GM08714 (cell line): Measurements from ENCODE around the gene ADCY7.

ENCODE experiments used
- H3K4me3 ChIP-seq: fragments of 200-500 bp; sonication (Bioruptor generic); 2 replicates; pipeline ENCODE4 v1.5.1; 2014; ENCODE audit warnings: mild to moderate bottlenecking, low read length, inconsistent platforms
- ZNF274 ChIP-seq: IDR thresholded peaks from 2 replicates; pipeline ENCODE4 v1.6.1; 2012; ENCODE audit warnings: mild to moderate bottlenecking, low read depth, low read length

ADCY7 gene

DNA sequence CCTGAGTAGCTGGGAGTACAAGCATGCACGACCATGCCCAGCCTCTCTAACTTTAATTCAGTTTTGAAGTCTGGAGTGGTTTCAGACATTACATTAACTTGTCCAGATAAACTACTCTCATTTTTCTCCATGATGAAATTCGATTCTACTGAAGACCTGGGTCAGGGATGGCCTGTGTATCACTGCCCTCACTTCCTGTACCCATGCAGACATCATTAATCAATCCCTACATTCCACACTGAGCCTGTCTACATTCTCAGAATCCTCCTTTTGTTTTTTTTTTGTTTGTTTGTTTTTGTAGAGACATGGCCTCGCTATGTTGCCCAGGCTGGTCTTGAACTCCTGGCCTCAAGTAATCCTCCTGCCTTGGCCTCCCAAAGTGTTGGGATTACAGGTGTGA lies 22.6 kb downstream of the ADCY7 start:
- no peak overlapping the region for H3K4me3 ChIP-seq
- TF ChIP-seq ZNF274: no peak

- no peak overlapping the region for H3K4me3 ChIP-seq
- TF ChIP-seq ZNF274: no peak
Measured at GRCh38 chr16:50289950-50290764, 23.8 kb downstream of the ADCY7 start.

- TF ChIP-seq ZNF274: no peak
Measured at GRCh38 chr16:50290856-50291255, 24.5 kb downstream of the ADCY7 start.

GRCh38 chr16:50291719-50292565 lies 25.6 kb downstream of the ADCY7 start:
- no peak overlapping the region for H3K4me3 ChIP-seq
- no peak for TF ChIP-seq ZNF274

More at GRCh38 chr16:50290856-50291255, 24.5 kb downstream of the ADCY7 start:
- H3K4me3 ChIP-seq: no peak overlapping the region

GRCh38 chr16:50292566-50292948 lies 26.2 kb downstream of the ADCY7 start:
- TF ChIP-seq ZNF274: no peak
- no peak overlapping the region for H3K4me3 ChIP-seq

GRCh38 chr16:50293041-50293783 lies 26.9 kb downstream of the ADCY7 start:
- no peak for TF ChIP-seq ZNF274
- no peak overlapping the region for H3K4me3 ChIP-seq

DNA sequence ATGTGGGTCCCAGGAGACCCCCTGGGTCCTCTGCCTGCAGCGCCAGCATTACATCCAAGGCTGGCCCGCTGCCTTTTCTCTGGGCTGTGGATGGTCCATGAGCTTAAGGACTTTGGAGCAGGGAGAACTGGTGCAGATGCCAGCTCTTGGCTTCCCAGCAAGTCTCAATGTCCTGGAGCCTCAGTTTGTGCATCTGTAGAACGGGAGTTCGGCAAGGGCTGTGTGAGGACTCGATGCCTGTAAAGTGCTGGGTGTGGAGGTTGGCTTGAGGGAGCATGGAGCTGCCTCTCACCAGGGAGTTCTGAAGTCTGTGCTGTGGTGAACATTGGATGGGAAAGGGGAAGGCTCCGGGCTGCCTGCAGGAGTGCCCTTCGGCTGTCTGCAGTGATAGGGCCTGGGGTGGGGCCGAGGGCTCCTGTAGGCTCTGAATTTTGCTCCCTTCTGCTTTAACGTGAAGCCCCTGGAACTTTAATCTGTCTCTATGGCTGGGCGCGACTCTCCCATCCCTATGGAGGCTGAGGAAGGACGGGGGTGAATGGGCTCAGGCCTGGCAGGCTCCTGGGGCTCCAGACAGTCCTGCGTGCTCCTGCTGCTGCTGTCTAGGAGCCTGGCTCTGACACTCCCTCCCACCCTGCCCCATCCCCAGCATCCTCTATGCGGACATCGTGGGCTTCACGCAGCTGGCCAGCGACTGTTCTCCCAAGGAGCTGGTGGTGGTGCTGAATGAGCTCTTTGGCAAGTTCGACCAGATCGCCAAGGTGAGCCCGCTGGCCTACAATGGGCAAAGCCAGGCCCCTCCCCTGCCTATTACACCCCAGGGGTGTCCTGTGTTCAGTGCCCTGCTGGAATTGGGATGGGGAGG lies 27.9 kb downstream of the ADCY7 start:
- no peak for TF ChIP-seq ZNF274
- H3K4me3 ChIP-seq: no peak overlapping the region

DNA sequence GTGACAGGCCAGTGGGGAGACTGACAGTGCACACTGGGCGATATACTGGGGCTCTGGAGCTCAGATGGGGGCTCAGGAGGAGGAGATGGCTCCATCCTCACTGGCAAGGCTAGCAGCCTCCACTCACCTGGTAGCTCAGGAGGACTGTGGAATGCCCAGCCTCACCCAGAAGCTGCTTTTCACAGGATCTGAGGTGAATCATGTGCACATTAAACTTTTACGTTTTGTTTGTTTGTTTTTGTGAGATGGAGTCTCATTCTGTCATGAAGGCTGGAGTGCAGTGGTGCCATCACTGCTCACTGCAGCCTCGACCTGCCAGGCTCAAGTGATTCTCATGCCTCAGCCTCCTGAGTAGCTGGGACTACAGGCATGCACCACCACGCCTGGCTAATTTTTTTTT lies 28.6 kb downstream of the ADCY7 start:
- H3K4me3 ChIP-seq: no peak overlapping the region
- TF ChIP-seq ZNF274: no peak

- H3K4me3 ChIP-seq: no peak overlapping the region
- TF ChIP-seq ZNF274: no peak
Measured at GRCh38 chr16:50295541-50296132, 29.3 kb downstream of the ADCY7 start.

GRCh38 chr16:50296807-50297206 lies 30.5 kb downstream of the ADCY7 start:
- TF ChIP-seq ZNF274: no peak
- no peak overlapping the region for H3K4me3 ChIP-seq

DNA sequence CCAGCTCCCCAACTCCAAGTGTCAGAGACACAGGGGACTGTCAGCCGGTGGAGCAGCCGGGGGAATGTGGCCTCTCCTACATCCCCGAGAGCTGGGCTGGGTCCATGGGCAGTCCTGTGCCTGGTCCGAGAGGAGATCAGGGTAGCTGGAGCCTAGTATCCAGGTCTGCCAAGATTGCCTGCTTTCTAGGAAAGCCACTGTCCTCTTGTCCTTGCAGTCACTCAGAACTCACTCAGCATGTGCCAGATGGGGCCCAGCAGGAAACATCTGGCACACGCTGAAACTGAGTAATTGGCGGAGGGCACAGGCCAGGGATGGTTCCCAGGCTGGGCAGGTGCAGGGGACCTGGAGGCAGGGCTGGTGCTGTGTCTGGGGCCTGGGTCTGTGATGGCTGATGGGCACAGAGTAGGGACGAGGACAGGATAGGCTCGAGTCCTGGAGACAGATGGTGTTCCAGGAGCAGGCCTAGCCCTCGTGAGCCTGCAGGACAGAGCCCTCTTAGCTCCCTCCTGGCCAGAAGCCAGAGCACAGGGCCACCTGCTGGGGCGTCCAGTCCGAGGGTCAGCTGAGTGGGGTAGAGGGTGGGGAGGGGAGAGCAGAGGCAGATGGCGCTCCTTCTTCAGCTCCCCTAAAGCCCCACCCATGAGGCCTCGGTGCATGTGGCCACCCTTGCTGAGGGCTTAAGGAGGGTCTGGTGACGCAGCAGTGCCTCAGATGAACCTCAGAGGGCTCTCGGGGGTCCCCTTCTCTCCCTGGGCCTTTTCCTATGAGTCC lies 31.1 kb downstream of the ADCY7 start:
- H3K4me3 ChIP-seq: no peak overlapping the region
- TF ChIP-seq ZNF274: no peak

DNA sequence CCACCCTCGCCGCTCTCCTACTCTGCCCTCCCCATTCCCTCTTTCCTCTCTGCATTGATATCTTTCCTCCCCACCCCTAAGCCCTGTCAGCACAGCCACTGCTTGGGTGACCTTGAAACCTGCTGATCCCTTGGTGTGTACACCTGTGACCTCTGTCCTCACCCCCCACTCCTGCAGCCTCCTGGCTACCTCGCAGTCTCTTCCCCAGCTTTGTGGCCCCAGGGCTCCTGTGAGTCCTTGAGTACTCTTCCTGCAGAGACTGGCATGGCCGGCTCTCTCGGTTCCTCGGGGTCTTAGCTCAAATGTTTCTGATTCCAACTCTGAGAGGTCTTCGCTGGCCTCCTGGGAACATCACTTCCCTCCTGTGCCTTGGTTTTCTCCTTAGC lies 31.7 kb downstream of the ADCY7 start:
- TF ChIP-seq ZNF274: no peak
- H3K4me3 ChIP-seq: no peak overlapping the region
